Measurements from ENCODE around the gene HSD17B3. TPM values are rescaled to one million over a fixed set of nuclear protein-coding genes. Genes with fewer than 3 reads are reported as not detected.

The HSD17B3 gene
- total RNA-seq, 2 experiments from 2014 or later: 0.42 to 0.80 TPM

- Mint-ChIP-seq H3K27me3 (peaks cover 4% of the 10 kb centered on the region), H3K9me3 (no peaks in the 10 kb centered on the region), H3K27ac (no peak overlapping the region), H3K4me3 (no peak overlapping the region), H3K4me1 (ENCODE audit: low read depth) (no peaks in the 10 kb centered on the region), H3K36me3 (ENCODE audit: low read depth) (peaks cover 4% of the 10 kb centered on the region)
- TF ChIP-seq CTCF (IDR thresholded peaks at IDR 0.05): no peak
- no peak for ATAC-seq (ENCODE audit: poor library complexity)
- ChIA-PET CTCF (no interaction called here), POLR2A (interaction anchor here (0.6 kb wide), 1 partner anchor 130 kb away, joined by 3 read pairs; no protein-coding TSS in a partner anchor)
- Histone ChIP-seq H3K4me1 (ENCODE audit: insufficient read depth, low read length) (no peaks in the 10 kb centered on the region), H3K9me3 (ENCODE audit: control insufficient read depth in 1 of 2, insufficient read depth in 1 of 2, low read length in 2 of 2) (no peaks in the 10 kb centered on the region), H3K36me3 (ENCODE audit: insufficient read depth, low read length) (peaks cover 3% of the 10 kb centered on the region), H3K27ac (ENCODE audit: low read depth in 1 of 2, low read length in 2 of 2) (no peak overlapping the region), H3K4me3 (ENCODE audit: low read length) (no peak overlapping the region), H3K27me3 (ENCODE audit: control insufficient read depth in 1 of 2, insufficient read depth in 2 of 2, low read length in 2 of 2) (no peaks in the 10 kb centered on the region)
- DNase-seq: no peak
- intact Hi-C loops (cut with DNase I, micrococcal nuclease): loop anchor here in 1 of 2 experiments (10.0 kb wide), 1 partner anchor 134 kb away; the partner anchor contains the start of gene HABP4
Measured at GRCh38 chr9:96320749-96321280, 18.8 kb upstream of the HSD17B3 start.

DNA sequence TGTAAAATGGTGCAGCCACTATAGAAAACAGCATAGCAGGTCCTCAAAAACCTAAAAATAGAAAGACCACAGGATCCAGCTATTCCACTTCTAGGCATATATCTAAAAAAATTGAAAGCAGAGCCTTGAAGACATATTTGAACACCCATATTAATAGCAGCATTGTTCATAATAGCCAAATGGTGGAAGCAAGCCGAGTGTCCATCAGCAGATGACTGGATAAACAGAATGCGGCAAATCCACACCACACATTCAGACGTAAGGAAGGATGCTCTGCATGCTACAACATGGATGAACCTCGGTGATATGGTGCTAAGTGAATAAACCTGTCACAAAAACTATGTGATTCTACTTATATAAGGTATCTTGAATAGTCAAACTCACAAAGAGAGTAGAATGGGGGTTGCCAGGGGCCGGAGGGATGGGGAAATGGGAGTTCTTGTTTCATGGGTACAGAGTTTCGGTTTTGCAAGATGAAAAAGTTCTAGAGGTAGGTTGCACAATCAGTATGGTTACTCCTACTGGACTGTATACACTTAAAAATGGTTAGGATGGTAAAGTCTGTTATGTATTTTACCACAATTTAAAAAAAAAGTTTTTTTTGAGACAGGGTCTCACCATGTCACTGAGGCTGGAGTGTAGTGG, 17.1 kb upstream of the HSD17B3 start:
- CTCF ChIA-PET: interaction anchor here (2.1 kb wide), 1 partner anchor 10 kb away, joined by 11 read pairs; no protein-coding TSS in a partner anchor
- intact Hi-C loops (cut with DNase I, micrococcal nuclease): loop anchor here in 1 of 2 experiments (10.0 kb wide), 1 partner anchor 1054 kb away; no protein-coding TSS in a partner anchor
- H3K36me3 Mint-ChIP-seq (ENCODE audit: low read depth): peaks cover 4% of the 10 kb centered on the region

More for the DNA sequence above, 17.1 kb upstream of the HSD17B3 start:
- Mint-ChIP-seq H3K27me3 (peaks cover 4% of the 10 kb centered on the region), H3K4me3 (no peak overlapping the region), H3K4me1 (ENCODE audit: low read depth) (no peaks in the 10 kb centered on the region), H3K9me3 (no peaks in the 10 kb centered on the region), H3K27ac (no peak overlapping the region)
- no peaks in the 10 kb centered on the region for H3K27me3 ChIP-seq (ENCODE audit: control insufficient read depth in 1 of 2, insufficient read depth in 2 of 2, low read length in 2 of 2)
- no peak for ATAC-seq (ENCODE audit: poor library complexity)
- POLR2A ChIA-PET: no interaction called here
- no peak overlapping the region for H3K27ac ChIP-seq (ENCODE audit: low read depth in 1 of 2, low read length in 2 of 2)
- no peak overlapping the region for H3K4me3 ChIP-seq (ENCODE audit: low read length)
- DNase-seq: peak in 1 of 14 experiments; percentile 9
- TF ChIP-seq CTCF (IDR thresholded peaks at IDR 0.05): no peak
- H3K36me3 ChIP-seq (ENCODE audit: insufficient read depth, low read length): peaks cover 3% of the 10 kb centered on the region
- H3K9me3 ChIP-seq (ENCODE audit: control insufficient read depth in 1 of 2, insufficient read depth in 1 of 2, low read length in 2 of 2): peaks cover 0 to under 1% of the 10 kb centered on the region in 2 experiments
- no peaks in the 10 kb centered on the region for H3K4me1 ChIP-seq (ENCODE audit: insufficient read depth, low read length)
